DOHH2 (cell line): ENCODE results near the gene NPFFR1.

ENCODE experiments used
- H3F3A ChIP-seq: fragments of 200-600 bp; sonication (generic), shearing (Covaris generic); 2 replicates; pipeline ENCODE4 v1.6.0; 2016; ENCODE audit warnings: antibody characterized with exemption, mild to moderate bottlenecking; ENCODE audit not compliant: control insufficient read depth, insufficient read depth
- H3K27ac ChIP-seq: fragments of 200-600 bp; sonication (generic); 2 replicates; pipeline ENCODE4 v1.5.1; 2014; ENCODE audit warnings: low read depth, mild to moderate bottlenecking, low read length, moderate library complexity
- H3K27me3 ChIP-seq: fragments of 200-600 bp; sonication (generic); 2 replicates; pipeline ENCODE4 v1.6.1; 2014; ENCODE audit warnings: mild to moderate bottlenecking, low read length, mixed read lengths; ENCODE audit not compliant: control insufficient read depth
- H3K36me3 ChIP-seq: fragments of 200-600 bp; sonication (generic); 2 replicates; pipeline ENCODE4 v1.6.1; 2014; ENCODE audit warnings: mild to moderate bottlenecking, low read length, moderate library complexity, mixed read lengths; ENCODE audit not compliant: control insufficient read depth
- H3K4me1 ChIP-seq: fragments of 200-600 bp; sonication (generic); 2 replicates; pipeline ENCODE4 v1.6.1; 2014; ENCODE audit warnings: mild to moderate bottlenecking, low read length, mixed read lengths; ENCODE audit not compliant: control insufficient read depth
- H3K4me2 ChIP-seq: fragments of 200-600 bp; sonication (generic); 2 replicates; pipeline ENCODE4 v1.6.0; 2014; ENCODE audit warnings: mild to moderate bottlenecking, low read length, moderate library complexity
- H3K4me3 ChIP-seq: fragments of 200-600 bp; sonication (generic); 2 replicates; pipeline ENCODE4 v1.5.1; 2014; ENCODE audit warnings: mild to moderate bottlenecking, low read length, mixed read lengths
- H3K79me2 ChIP-seq: fragments of 200-600 bp; sonication (generic); 2 replicates; pipeline ENCODE4 v1.6.1; 2014; ENCODE audit warnings: mild to moderate bottlenecking, low read length, mixed read lengths; ENCODE audit not compliant: control insufficient read depth
- H3K9me2 ChIP-seq: fragments of 200-600 bp; sonication (generic); replicated peaks from 2 replicates; pipeline ENCODE4 v1.6.1; 2014; ENCODE audit warnings: mild to moderate bottlenecking, low read length, mixed read lengths; ENCODE audit not compliant: control insufficient read depth
- H3K9me3 ChIP-seq: fragments of 200-600 bp; sonication (generic); 2 replicates; pipeline ENCODE4 v1.6.1; 2014; ENCODE audit warnings: antibody characterized with exemption, low read length, mixed read lengths; ENCODE audit not compliant: control insufficient read depth, insufficient read depth
- H4K20me1 ChIP-seq: fragments of 200-600 bp; sonication (generic); 2 replicates; pipeline ENCODE4 v1.6.0; 2014; ENCODE audit warnings: low read depth, mild to moderate bottlenecking, antibody characterized with exemption, low read length, moderate library complexity; ENCODE audit not compliant: control insufficient read depth, insufficient read depth
- CTCF ChIP-seq: fragments of 200-600 bp; sonication (generic); IDR thresholded peaks from one replicate; pipeline ENCODE4 v1.5.1; 2014; ENCODE audit warnings: antibody characterized with exemption, mild to moderate bottlenecking, low read depth, low read length; ENCODE audit not compliant: poor library complexity, severe bottlenecking
- EZH2phosphoT487 ChIP-seq: fragments of 200-600 bp; sonication (generic); IDR thresholded peaks from 2 replicates; pipeline ENCODE4 v1.6.1; 2017; ENCODE audit warnings: borderline replicate concordance, mild to moderate bottlenecking, antibody characterized with exemption, low read length, moderate library complexity, mixed read lengths

Gene NPFFR1

GRCh38 chr10:70311698-70312097 is 27.9 kb upstream of the NPFFR1 start:
- TF ChIP-seq CTCF (no peak), EZH2phosphoT487 (no peak)
- Histone ChIP-seq H3K9me2 (no peaks in the 10 kb centered on the region), H3K9me3 (no peaks in the 10 kb centered on the region), H3K4me3 (no peak overlapping the region), H3K4me1 (peaks cover 27% of the 10 kb centered on the region), H3K4me2 (no peak overlapping the region), H3K27ac (no peak overlapping the region), H3F3A (peaks cover 2% of the 10 kb centered on the region; the same call in 1 of the 2 replicates), H3K27me3 (no peaks in the 10 kb centered on the region), H4K20me1 (no peaks in the 10 kb centered on the region), H3K79me2 (no peaks in the 10 kb centered on the region), H3K36me3 (0 out of 2 replicates have a peak, but pooled peaks cover 3% of the 10 kb centered on the region)

- Histone ChIP-seq H3K9me3 (no peaks in the 10 kb centered on the region), H3K9me2 (no peaks in the 10 kb centered on the region), H3K4me2 (no peak overlapping the region), H3F3A (no peaks in the 10 kb centered on the region; the same call in 1 of the 2 replicates), H3K27me3 (no peaks in the 10 kb centered on the region), H3K79me2 (no peaks in the 10 kb centered on the region), H3K36me3 (no peaks in the 10 kb centered on the region), H3K4me1 (peaks cover 21% of the 10 kb centered on the region), H4K20me1 (no peaks in the 10 kb centered on the region), H3K27ac (no peak overlapping the region), H3K4me3 (no peak overlapping the region)
- TF ChIP-seq EZH2phosphoT487 (no peak), CTCF (no peak)
Observed at GRCh38 chr10:70309661-70310060, 25.9 kb upstream of the NPFFR1 start.

- Histone ChIP-seq H3K9me3 (no peaks in the 10 kb centered on the region), H3F3A (no peaks in the 10 kb centered on the region; the same call in 1 of the 2 replicates), H3K4me3 (no peak overlapping the region), H4K20me1 (no peaks in the 10 kb centered on the region), H3K4me2 (no peak overlapping the region), H3K79me2 (no peaks in the 10 kb centered on the region), H3K27me3 (no peaks in the 10 kb centered on the region), H3K4me1 (peaks cover 19% of the 10 kb centered on the region), H3K9me2 (no peaks in the 10 kb centered on the region), H3K36me3 (no peaks in the 10 kb centered on the region), H3K27ac (no peak overlapping the region)
- no peak for TF ChIP-seq EZH2phosphoT487
- TF ChIP-seq CTCF: no peak
Observed at GRCh38 chr10:70308121-70309060, 24.6 kb upstream of the NPFFR1 start.
